HG03066 (cell line): ENCODE measurements around the gene TAF11L5.
"Not testable (repeated sequence)": the region's sequence is repeated elsewhere in the genome, so short reads cannot be mapped to it uniquely, and the experiment has no call there.

Experiments used
- ATAC-seq: cut with Tn5 transposase; IDR thresholded peaks from one replicate; pipeline ENCODE4 v1.9.1; 2021; ENCODE audit warnings: low read depth; ENCODE audit not compliant: unreplicated experiment

Gene TAF11L5

GRCh38 chr5:17524935-17525334, at the start of gene TAF11L5:
Gene TAF11L5, plus strand, starts transcription at chr5:17525235.
- ATAC-seq = not testable (repeated sequence)

GRCh38 chr5:17477043-17477442, 48.0 kb upstream of the TAF11L5 start:
- ATAC-seq = no peak

GRCh38 chr5:17477573-17478265, 47.3 kb upstream of the TAF11L5 start:
- ATAC-seq = no peak

GRCh38 chr5:17481378-17481777, 43.7 kb upstream of the TAF11L5 start:
- ATAC-seq = no peak

GRCh38 chr5:17482790-17483189, 42.2 kb upstream of the TAF11L5 start:
- ATAC-seq = no peak

- ATAC-seq = not testable (repeated sequence)
Measured at GRCh38 chr5:17486464-17487173, 38.4 kb upstream of the TAF11L5 start.

- no peak for ATAC-seq
Measured at GRCh38 chr5:17487174-17487512, 37.9 kb upstream of the TAF11L5 start.

GRCh38 chr5:17491257-17491656, 33.8 kb upstream of the TAF11L5 start:
- not testable (repeated sequence) for ATAC-seq

GRCh38 chr5:17492770-17493169, 32.3 kb upstream of the TAF11L5 start:
- ATAC-seq = no peak

- no peak for ATAC-seq
Measured at GRCh38 chr5:17497446-17497845, 27.6 kb upstream of the TAF11L5 start.

GRCh38 chr5:17497931-17498330, 27.1 kb upstream of the TAF11L5 start, which contains the start of gene TAF11L2:
Gene TAF11L2, plus strand, starts transcription at chr5:17498231.
- not testable (repeated sequence) for ATAC-seq

- no peak for ATAC-seq
Measured at GRCh38 chr5:17511775-17512325, 13.2 kb upstream of the TAF11L5 start.

- ATAC-seq = not testable (repeated sequence)
Measured at GRCh38 chr5:17517526-17517925, 7.5 kb upstream of the TAF11L5 start.

- ATAC-seq = not testable (repeated sequence)
Measured at GRCh38 chr5:17518067-17518466, 7.0 kb upstream of the TAF11L5 start, which contains the start of gene TAF11L3. Gene TAF11L3, plus strand, starts transcription at chr5:17518367.

- not testable (repeated sequence) for ATAC-seq
Measured at GRCh38 chr5:17519508-17519907, 5.5 kb upstream of the TAF11L5 start.

- not testable (repeated sequence) for ATAC-seq
Measured at GRCh38 chr5:17521501-17521900, 3.5 kb upstream of the TAF11L5 start, which contains the start of gene TAF11L4. Gene TAF11L4, plus strand, starts transcription at chr5:17521801.

GRCh38 chr5:17526504-17526903, 1.5 kb downstream of the TAF11L5 start:
- ATAC-seq = not testable (repeated sequence)

GRCh38 chr5:17528369-17528768, 3.3 kb downstream of the TAF11L5 start, which contains the start of gene TAF11L6:
Gene TAF11L6, plus strand, starts transcription at chr5:17528669.
- not testable (repeated sequence) for ATAC-seq
